AG10803 (cell line): Measurements from ENCODE around the gene GPR153.

ENCODE experiments used
- DNase-seq: peaks from one replicate; pipeline ENCODE4 v3.0.0; 2010; ENCODE audit warnings: low read depth
- H3K4me3 ChIP-seq: 2 replicates; pipeline ENCODE4 v1.5.1; 2011; ENCODE audit warnings: mild to moderate bottlenecking, low read length, control low read depth
- CTCF ChIP-seq: conservative IDR thresholded peaks from 2 replicates; pipeline ENCODE4 v1.5.1; 2011; ENCODE audit warnings: mild to moderate bottlenecking, low read length, control low read depth, inconsistent platforms

Gene GPR153

DNA sequence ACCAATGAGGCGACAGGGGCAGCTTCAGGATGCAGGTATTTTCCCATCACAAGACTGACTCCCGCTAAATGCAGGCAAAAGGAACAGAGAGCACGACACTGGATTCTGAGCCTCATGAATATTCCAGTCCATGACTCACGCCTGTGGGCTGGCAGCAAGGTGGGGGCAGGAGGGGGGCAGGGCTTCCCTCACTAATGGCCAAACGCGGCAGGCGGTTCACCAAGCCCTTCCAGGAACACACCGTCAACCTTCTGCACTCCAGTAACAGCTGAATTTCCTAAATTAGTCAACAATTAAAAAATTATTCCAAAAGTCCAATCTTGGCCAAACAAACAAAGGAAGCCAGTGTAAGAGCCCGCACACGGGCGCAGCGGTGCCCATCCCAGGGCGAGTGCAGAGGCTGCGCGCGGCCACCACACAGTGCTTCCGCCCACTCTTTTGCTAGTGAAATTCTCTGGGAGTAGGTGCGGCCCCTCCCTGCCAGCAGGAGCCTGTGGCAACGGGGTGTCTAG is 12.5 kb upstream of the GPR153 start:
- peak; percentile 65 for DNase-seq
- no peak for TF ChIP-seq CTCF
- no peak overlapping the region for H3K4me3 ChIP-seq

- H3K4me3 ChIP-seq = no peak overlapping the region
- TF ChIP-seq CTCF = peak; percentile 21; the same call in 1 of the 2 replicates
These were observed 12.0 kb upstream of the GPR153 start for GRCh38 chr1:6272868-6273267.

DNA sequence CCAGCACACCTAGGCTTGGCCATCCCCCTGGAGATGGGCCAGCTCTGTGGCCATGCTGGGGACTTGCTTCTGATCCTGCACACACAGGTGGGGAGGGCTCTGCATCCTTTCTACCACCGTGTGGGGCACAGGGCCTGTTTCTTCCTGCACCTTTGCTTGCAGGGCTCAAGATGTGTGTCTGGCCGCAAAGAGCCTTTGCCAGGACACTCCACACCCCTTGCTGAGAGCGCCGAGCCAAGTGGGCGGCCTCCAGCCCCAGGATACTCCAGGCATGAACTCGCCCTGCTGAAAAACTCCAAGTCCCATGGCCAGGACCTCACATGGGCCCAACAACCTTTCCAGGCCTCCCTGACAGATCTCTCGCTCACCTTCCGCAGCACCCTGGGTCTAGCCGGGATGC is 11.6 kb upstream of the GPR153 start:
- no peak overlapping the region for H3K4me3 ChIP-seq
- TF ChIP-seq CTCF = no peak
- DNase-seq = peak; percentile 25

More at GRCh38 chr1:6272868-6273267, 12.0 kb upstream of the GPR153 start:
- DNase-seq = no peak

- no peak overlapping the region for H3K4me3 ChIP-seq
- DNase-seq = peak; percentile 31
- no peak for TF ChIP-seq CTCF
These were observed 10.7 kb upstream of the GPR153 start for GRCh38 chr1:6271554-6271953.

DNA sequence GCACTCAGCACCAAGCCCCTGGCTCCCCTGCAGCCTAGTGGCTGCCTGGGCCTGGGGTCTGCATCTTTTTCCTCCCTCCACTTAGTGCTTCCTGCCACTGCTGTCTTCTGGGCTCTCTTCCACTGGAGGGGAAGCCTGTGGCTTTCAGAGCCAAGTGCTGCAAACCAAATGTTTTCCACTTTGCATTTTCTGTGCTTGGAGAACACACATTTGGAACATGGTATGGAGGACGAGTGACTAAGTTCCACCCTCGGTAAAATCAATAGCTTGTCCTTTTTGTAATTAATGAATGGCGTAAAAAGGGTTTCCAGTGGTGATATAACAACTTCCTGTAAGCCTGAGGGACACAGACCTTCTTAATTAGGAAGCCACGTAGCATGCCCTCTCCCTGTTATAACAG is 10.1 kb upstream of the GPR153 start:
- peak; percentile 34 for DNase-seq
- H3K4me3 ChIP-seq = no peak overlapping the region
- TF ChIP-seq CTCF = 0 out of 2 replicates have a peak, but pooled peaks have one; percentile 2

- TF ChIP-seq CTCF = no peak
- no peak overlapping the region for H3K4me3 ChIP-seq
- DNase-seq = no peak
These were observed 9.5 kb upstream of the GPR153 start for GRCh38 chr1:6270401-6270800.

GRCh38 chr1:6269720-6270400 is 9.0 kb upstream of the GPR153 start:
- no peak for TF ChIP-seq CTCF
- no peak for DNase-seq
- H3K4me3 ChIP-seq = no peak overlapping the region
